Endodermal cell (in vitro differentiated cells): ENCODE data around the gene MAPKAPK2. TPM values are rescaled to one million over a fixed set of nuclear protein-coding genes. Genes with fewer than 3 reads are reported as not detected.

Experiments
- DNase-seq: peaks from one replicate; pipeline ENCODE4 v3.0.0-alpha.2; 2017
- H3K27ac ChIP-seq: 2 replicates; pipeline ENCODE4 v1.5.1; 2013; ENCODE audit warnings: mild to moderate bottlenecking, low read depth, low read length, moderate library complexity
- H3K27me3 ChIP-seq: 2 replicates; pipeline ENCODE4 v1.6.1; 2013; ENCODE audit warnings: mild to moderate bottlenecking, low read length, moderate library complexity; ENCODE audit not compliant: insufficient read depth, control insufficient read depth, poor library complexity, severe bottlenecking
- H3K36me3 ChIP-seq: 2 replicates; pipeline ENCODE4 v1.7.0; 2013; ENCODE audit warnings: mild to moderate bottlenecking, low read length, moderate library complexity; ENCODE audit not compliant: control insufficient read depth, insufficient read depth
- H3K4me1 ChIP-seq: one replicate; pipeline ENCODE4 v1.7.0; 2013; ENCODE audit warnings: low read length; ENCODE audit not compliant: control insufficient read depth, insufficient read depth
- H3K4me3 ChIP-seq: 2 replicates; pipeline ENCODE4 v1.5.1; 2013; ENCODE audit warnings: mild to moderate bottlenecking, low read length, moderate library complexity
- H3K9ac ChIP-seq: 2 replicates; pipeline ENCODE4 v1.6.1; 2013; ENCODE audit warnings: mild to moderate bottlenecking, low read length, moderate library complexity; ENCODE audit not compliant: poor library complexity, severe bottlenecking; ENCODE audit errors: extremely low read depth
- H3K9me3 ChIP-seq: 2 replicates; pipeline ENCODE4 v1.6.1; 2013; ENCODE audit warnings: mild to moderate bottlenecking, low read length, moderate library complexity; ENCODE audit not compliant: control insufficient read depth
- H3K27ac Mint-ChIP-seq: 2 replicates; pipeline ENCODE4 v1.8.0; 2020; ENCODE audit warnings: mixed read lengths
- H3K27me3 Mint-ChIP-seq: 2 replicates; pipeline ENCODE4 v1.8.0; 2021; ENCODE audit warnings: mild to moderate bottlenecking, mixed read lengths; ENCODE audit not compliant: insufficient read depth
- H3K36me3 Mint-ChIP-seq: 2 replicates; pipeline ENCODE4 v1.8.0; 2020; ENCODE audit warnings: low read depth, mixed read lengths
- H3K4me1 Mint-ChIP-seq: 2 replicates; pipeline ENCODE4 v1.8.0; 2020; ENCODE audit warnings: mixed read lengths
- H3K4me3 Mint-ChIP-seq: 2 replicates; pipeline ENCODE4 v1.8.0; 2020; ENCODE audit warnings: mild to moderate bottlenecking, moderate library complexity, mixed read lengths
- H3K9me3 Mint-ChIP-seq: 2 replicates; pipeline ENCODE4 v1.8.0; 2020; ENCODE audit warnings: mild to moderate bottlenecking, mixed read lengths
- CTCF ChIP-seq: fragments of 200-600 bp; sonication (generic); conservative IDR thresholded peaks from 2 replicates; pipeline ENCODE4 v1.5.0; 2021; ENCODE audit warnings: antibody characterized with exemption, mild to moderate bottlenecking
- WGBS, 2 experiments: methylation state at CpG; one replicate each; pipeline versions ENCODE4 v1.1.5 to v1.1.7; 2013; ENCODE audit warnings: missing lambda C conversion rate in 2 of 2, mixed read lengths in 1 of 2; ENCODE audit not compliant: insufficient coverage in 1 of 2, insufficient read length in 1 of 2; 5-methylcytosine and 5-hydroxymethylcytosine counted together
- total RNA-seq, 2 donors: library from RNA; stranded (reverse); fragmentation: NEBNext Ultra II Directional in 1 of 2; extraction: Animal tissue kit (Norgen Biotek cat#: 25700) in 1 of 2; gene quantifications; 2 replicates in 1 of 2; 3 replicates in 1 of 2; pipeline ENCODE4 v1.2.1, GENCODE V29; 2021

Gene MAPKAPK2
- total RNA-seq, 2 donors from 2014 or later: 72.8 to 79.7 TPM

GRCh38 chr1:206708882-206709281 is 24.2 kb downstream of the MAPKAPK2 start:
- Mint-ChIP-seq H3K4me3 (no peak overlapping the region), H3K27me3 (no peaks in the 10 kb centered on the region), H3K9me3 (no peaks in the 10 kb centered on the region), H3K36me3 (peaks cover 2% of the 10 kb centered on the region), H3K4me1 (peaks cover 73% of the 10 kb centered on the region), H3K27ac (no peak overlapping the region)
- H3K9me3 ChIP-seq: no peaks in the 10 kb centered on the region
- TF ChIP-seq CTCF: no peak
- H3K36me3 ChIP-seq: no peaks in the 10 kb centered on the region
- WGBS, 2 experiments: 89 to 94% methylated on average over 2 of the region's 2 CpGs
- no peak overlapping the region for H3K27ac ChIP-seq
- no peaks in the 10 kb centered on the region for H3K27me3 ChIP-seq
- no peak overlapping the region for H3K9ac ChIP-seq
- no peak overlapping the region for H3K4me3 ChIP-seq
- peaks cover 30% of the 10 kb centered on the region for H3K4me1 ChIP-seq
- DNase-seq: no peak

GRCh38 chr1:206709322-206709721 is 24.6 kb downstream of the MAPKAPK2 start:
- Histone ChIP-seq H3K9ac (no peak overlapping the region), H3K4me3 (no peak overlapping the region), H3K4me1 (peaks cover 30% of the 10 kb centered on the region), H3K27ac (no peak overlapping the region), H3K9me3 (no peaks in the 10 kb centered on the region), H3K36me3 (no peaks in the 10 kb centered on the region), H3K27me3 (no peaks in the 10 kb centered on the region)
- DNase-seq: no peak
- Mint-ChIP-seq H3K36me3 (peaks cover 2% of the 10 kb centered on the region), H3K27ac (no peak overlapping the region), H3K4me3 (no peak overlapping the region), H3K27me3 (no peaks in the 10 kb centered on the region), H3K4me1 (peaks cover 77% of the 10 kb centered on the region), H3K9me3 (no peaks in the 10 kb centered on the region)
- whole genome bisulfite sequencing, 2 experiments: 88 to 100% methylated on average over 2 to 4 of the region's 4 CpGs
- no peak for TF ChIP-seq CTCF

- H3K9me3 Mint-ChIP-seq: no peaks in the 10 kb centered on the region
- WGBS, 2 experiments: 79 to 86% methylated on average over 4 to 5 of the region's 5 CpGs
- no peak overlapping the region for H3K4me3 Mint-ChIP-seq
- H3K4me1 ChIP-seq: peaks cover 28% of the 10 kb centered on the region
- no peak overlapping the region for H3K4me3 ChIP-seq
- no peak overlapping the region for H3K27ac ChIP-seq
- H3K27me3 Mint-ChIP-seq: no peaks in the 10 kb centered on the region
- H3K4me1 Mint-ChIP-seq: peaks cover 74% of the 10 kb centered on the region
- no peak overlapping the region for H3K9ac ChIP-seq
- H3K27ac Mint-ChIP-seq: no peak overlapping the region
- H3K9me3 ChIP-seq: no peaks in the 10 kb centered on the region
- H3K36me3 Mint-ChIP-seq: peaks cover 2% of the 10 kb centered on the region
- H3K36me3 ChIP-seq: no peaks in the 10 kb centered on the region
- no peaks in the 10 kb centered on the region for H3K27me3 ChIP-seq
- DNase-seq: no peak
- TF ChIP-seq CTCF: no peak
Observed at GRCh38 chr1:206709772-206710459, 25.2 kb downstream of the MAPKAPK2 start.
